HepG2 (cell line): ENCODE measurements around the gene ZNF132. TPM values are rescaled to one million over a fixed set of nuclear protein-coding genes. Genes with fewer than 3 reads are reported as not detected.
A peak's percentile ranks its signal among the peaks of the same experiment; 100 is the strongest.

Experiments used
- AHDC1 ChIP-seq: sonication (generic); formaldehyde crosslinking; IDR thresholded peaks from 2 replicates; pipeline ENCODE4 v1.5.1; 2020; ENCODE audit warnings: mild to moderate bottlenecking, missing genetic modification reagents, borderline replicate concordance
- BRD4 ChIP-seq: sonication (generic); formaldehyde crosslinking; IDR thresholded peaks from 2 replicates; pipeline ENCODE4 v1.4.0; 2020; ENCODE audit warnings: missing genetic modification reagents
- HMG20A ChIP-seq: IDR thresholded peaks from 2 replicates; pipeline ENCODE4 v1.6.1; 2016; ENCODE audit warnings: borderline replicate concordance
- HNRNPK ChIP-seq: fragments of 200-400 bp; formaldehyde crosslinking; IDR thresholded peaks from 2 replicates; pipeline ENCODE4 v1.6.1; 2018; ENCODE audit warnings: low read length, low read depth, moderate library complexity, mild to moderate bottlenecking; ENCODE audit not compliant: poor library complexity, severe bottlenecking
- HOXA7 ChIP-seq: sonication (generic); formaldehyde crosslinking; IDR thresholded peaks from 2 replicates; pipeline ENCODE4 v1.8.1; 2022; ENCODE audit warnings: mild to moderate bottlenecking, missing genetic modification reagents, moderate library complexity
- PCBP2 ChIP-seq: fragments of 200-400 bp; formaldehyde crosslinking; optimal IDR thresholded peaks from 2 replicates; pipeline ENCODE3; 2018; ENCODE audit warnings: low read length, low read depth; ENCODE audit not compliant: poor library complexity, severe bottlenecking
- PRDM4 ChIP-seq: sonication (generic); formaldehyde crosslinking; IDR thresholded peaks from 2 replicates; pipeline ENCODE4 v1.9.0; 2021; ENCODE audit warnings: missing genetic modification reagents, borderline replicate concordance
- RXRA ChIP-seq: sonication (generic); formaldehyde crosslinking; IDR thresholded peaks from 2 replicates; pipeline ENCODE4 v1.5.1; 2020; ENCODE audit warnings: missing genetic modification reagents
- SIN3B ChIP-seq: fragments of 150-350 bp; IDR thresholded peaks from 2 replicates; pipeline ENCODE4 v1.6.1; 2014; ENCODE audit warnings: low read length
- ZBTB3 ChIP-seq: sonication (generic); formaldehyde crosslinking; IDR thresholded peaks from 2 replicates; pipeline ENCODE4 v1.4.0; 2020; ENCODE audit warnings: low read depth, mild to moderate bottlenecking, moderate library complexity, missing genetic modification reagents, borderline replicate concordance
- ZNF343 ChIP-seq: sonication (generic); formaldehyde crosslinking; IDR thresholded peaks from 2 replicates; pipeline ENCODE4 v1.4.0; 2020; ENCODE audit warnings: mild to moderate bottlenecking, missing genetic modification reagents
- ZNF414 ChIP-seq: sonication (generic); formaldehyde crosslinking; IDR thresholded peaks from 2 replicates; pipeline ENCODE4 v1.5.0; 2020; ENCODE audit warnings: missing genetic modification reagents
- ZNF724P ChIP-seq: sonication (generic); formaldehyde crosslinking; IDR thresholded peaks from 2 replicates; pipeline ENCODE4 v1.8.0; 2022; ENCODE audit warnings: missing genetic modification reagents, borderline replicate concordance
- polyA plus RNA-seq, 8 experiments: library from polyadenylated mRNA; depleted of rRNA in 3 of 8; stranded (reverse) in 7 of 8; unstranded in 1 of 8; fragments of >200 nt; fragmentation: Illumina TruSeq in 4 of 8; extraction: Trizol in 4 of 8; gene quantifications; 2 replicates each; pipeline versions ENCODE4 v1.2.1 to v1.2.3, GENCODE V29; 2011 to 2016; ENCODE audit warnings: low read depth in 4 of 8, missing spikeins in 1 of 8, mixed read lengths in 1 of 8; ENCODE audit not compliant: insufficient read depth in 1 of 8
- total RNA-seq, 5 experiments: library from RNA; depleted of rRNA; stranded (reverse); fragments of >200 nt; fragmentation: Illumina TruSeq; extraction: Trizol; gene quantifications; 2 replicates each; pipeline ENCODE4 v1.2.3, GENCODE V29; 2016; ENCODE audit warnings: low read depth in 1 of 5
- TF ChIP-seq, protein P1 (sequence below): sonication (generic); formaldehyde crosslinking; IDR thresholded peaks from 2 replicates; pipeline ENCODE4 v1.4.0; 2020; ENCODE audit warnings: low read depth, mild to moderate bottlenecking, missing genetic modification reagents
- TF ChIP-seq, protein P2 (sequence below): sonication (generic); formaldehyde crosslinking; conservative IDR thresholded peaks from 2 replicates; pipeline ENCODE4 v1.4.0; 2020; ENCODE audit warnings: missing genetic modification reagents

Gene ZNF132
- total and polyA plus RNA-seq, 2 of the 13 experiments (the other 11 are each of a cell fraction or from before 2014, with no cell fraction given) = not detected

- TF ChIP-seq ZNF724P (CRISPR knock-in tag) (peak; percentile 16; the same call in 1 of the 2 replicates), RXRA (CRISPR knock-in tag) (peak; percentile 23; the same call in 1 of the 2 replicates), PCBP2 (no peak), HMG20A (CRISPR knock-in tag) (no peak), ZNF414 (CRISPR knock-in tag) (0 out of 2 replicates have a peak, but pooled peaks have one; percentile 12), ZBTB3 (CRISPR knock-in tag) (no peak), BRD4 (no peak), PRDM4 (CRISPR knock-in tag) (no peak; the same call in 1 of the 2 replicates), AHDC1 (CRISPR knock-in tag) (no peak), ZNF343 (CRISPR knock-in tag) (peak; percentile 79; the same call in 1 of the 2 replicates), HOXA7 (CRISPR knock-in tag) (no peak), SIN3B (no peak), HNRNPK (peak; percentile 18)
- TF ChIP-seq, protein P1, sequence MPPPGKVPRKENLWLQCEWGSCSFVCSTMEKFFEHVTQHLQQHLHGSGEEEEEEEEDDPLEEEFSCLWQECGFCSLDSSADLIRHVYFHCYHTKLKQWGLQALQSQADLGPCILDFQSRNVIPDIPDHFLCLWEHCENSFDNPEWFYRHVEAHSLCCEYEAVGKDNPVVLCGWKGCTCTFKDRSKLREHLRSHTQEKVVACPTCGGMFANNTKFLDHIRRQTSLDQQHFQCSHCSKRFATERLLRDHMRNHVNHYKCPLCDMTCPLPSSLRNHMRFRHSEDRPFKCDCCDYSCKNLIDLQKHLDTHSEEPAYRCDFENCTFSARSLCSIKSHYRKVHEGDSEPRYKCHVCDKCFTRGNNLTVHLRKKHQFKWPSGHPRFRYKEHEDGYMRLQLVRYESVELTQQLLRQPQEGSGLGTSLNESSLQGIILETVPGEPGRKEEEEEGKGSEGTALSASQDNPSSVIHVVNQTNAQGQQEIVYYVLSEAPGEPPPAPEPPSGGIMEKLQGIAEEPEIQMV (CRISPR knock-in tag) = peak; percentile 61; the same call in 1 of the 2 replicates
- TF ChIP-seq, protein P2, sequence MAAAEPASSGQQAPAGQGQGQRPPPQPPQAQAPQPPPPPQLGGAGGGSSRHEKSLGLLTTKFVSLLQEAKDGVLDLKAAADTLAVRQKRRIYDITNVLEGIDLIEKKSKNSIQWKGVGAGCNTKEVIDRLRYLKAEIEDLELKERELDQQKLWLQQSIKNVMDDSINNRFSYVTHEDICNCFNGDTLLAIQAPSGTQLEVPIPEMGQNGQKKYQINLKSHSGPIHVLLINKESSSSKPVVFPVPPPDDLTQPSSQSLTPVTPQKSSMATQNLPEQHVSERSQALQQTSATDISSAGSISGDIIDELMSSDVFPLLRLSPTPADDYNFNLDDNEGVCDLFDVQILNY (CRISPR knock-in tag) = 0 out of 2 replicates have a peak, but pooled peaks have one; percentile 36
Observed at GRCh38 chr19:58408152-58409009, 31.6 kb downstream of the ZNF132 start, which contains the start of gene ZNF584 (continued).
